ENCODE results near the gene TBC1D5. TPM values are rescaled to one million over a fixed set of nuclear protein-coding genes. Genes with fewer than 3 reads are reported as not detected.

The TBC1D5 gene
- total and polyA plus RNA-seq, 2 of the 8 experiments (the other 6 are each of a cell fraction or from before 2014, with no cell fraction given), result 11.0 to 22.9 TPM

GRCh38 chr3:17672506-17672905, 69.9 kb downstream of the TBC1D5 start:
- CTCF ChIA-PET (ENCODE audit: partially characterized antibody), result no interaction called here
- TF ChIP-seq CREB1 (IDR thresholded peaks at IDR 0.05) (no peak), FOSL1 (IDR thresholded peaks at IDR 0.05; ENCODE audit: insufficient read depth, low read depth, low read length) (no peak), SP1 (IDR thresholded peaks at IDR 0.05; ENCODE audit: low read depth, low read length) (no peak), CHD1 (IDR thresholded peaks at IDR 0.05; ENCODE audit: low read depth, low read length) (no peak), BCL11A (IDR thresholded peaks at IDR 0.05; ENCODE audit: low read depth in 2 of 2, low read length in 2 of 2) (no peak), RAD21 (IDR thresholded peaks at IDR 0.05 in 1 of 2, conservative IDR thresholded peaks at IDR 0.05 in 1 of 2; ENCODE audit: low read depth in 2 of 2, low read length in 2 of 2) (no peak)
- TF ChIP-seq, protein P1, sequence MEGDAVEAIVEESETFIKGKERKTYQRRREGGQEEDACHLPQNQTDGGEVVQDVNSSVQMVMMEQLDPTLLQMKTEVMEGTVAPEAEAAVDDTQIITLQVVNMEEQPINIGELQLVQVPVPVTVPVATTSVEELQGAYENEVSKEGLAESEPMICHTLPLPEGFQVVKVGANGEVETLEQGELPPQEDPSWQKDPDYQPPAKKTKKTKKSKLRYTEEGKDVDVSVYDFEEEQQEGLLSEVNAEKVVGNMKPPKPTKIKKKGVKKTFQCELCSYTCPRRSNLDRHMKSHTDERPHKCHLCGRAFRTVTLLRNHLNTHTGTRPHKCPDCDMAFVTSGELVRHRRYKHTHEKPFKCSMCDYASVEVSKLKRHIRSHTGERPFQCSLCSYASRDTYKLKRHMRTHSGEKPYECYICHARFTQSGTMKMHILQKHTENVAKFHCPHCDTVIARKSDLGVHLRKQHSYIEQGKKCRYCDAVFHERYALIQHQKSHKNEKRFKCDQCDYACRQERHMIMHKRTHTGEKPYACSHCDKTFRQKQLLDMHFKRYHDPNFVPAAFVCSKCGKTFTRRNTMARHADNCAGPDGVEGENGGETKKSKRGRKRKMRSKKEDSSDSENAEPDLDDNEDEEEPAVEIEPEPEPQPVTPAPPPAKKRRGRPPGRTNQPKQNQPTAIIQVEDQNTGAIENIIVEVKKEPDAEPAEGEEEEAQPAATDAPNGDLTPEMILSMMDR (IDR thresholded peaks at IDR 0.05; ENCODE audit: control extremely low read depth in 1 of 3, insufficient read depth in 1 of 3, low read depth in 1 of 3, low read length in 3 of 3), result no peak
- TF ChIP-seq, protein P2, sequence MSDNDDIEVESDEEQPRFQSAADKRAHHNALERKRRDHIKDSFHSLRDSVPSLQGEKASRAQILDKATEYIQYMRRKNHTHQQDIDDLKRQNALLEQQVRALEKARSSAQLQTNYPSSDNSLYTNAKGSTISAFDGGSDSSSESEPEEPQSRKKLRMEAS (IDR thresholded peaks at IDR 0.05), result no peak

More at GRCh38 chr3:17672506-17672905, 69.9 kb downstream of the TBC1D5 start:
- Histone ChIP-seq H3K36me3 (ENCODE audit: control insufficient read depth in 2 of 4, insufficient read depth in 4 of 4, low read length in 3 of 4) (no peaks in the 10 kb centered on the region), H3K18ac (ENCODE audit: extremely low read depth, low read length) (no peak overlapping the region), H3K27ac (ENCODE audit: low read depth, low read length) (no peak overlapping the region), H3K27me3 (replicated peaks in 1 of 4; ENCODE audit: control insufficient read depth in 3 of 4, extremely low read depth in 1 of 4, insufficient read depth in 3 of 4, low read length in 3 of 4) (no peaks in the 10 kb centered on the region), H3K9ac (replicated peaks in 1 of 4; ENCODE audit: extremely low read depth in 1 of 4, low read depth in 3 of 4, low read length in 3 of 4) (no peak overlapping the region), H3K23ac (ENCODE audit: insufficient read length) (no peak overlapping the region), H3K4me2 (ENCODE audit: insufficient read depth in 1 of 2, low read depth in 2 of 2, low read length in 2 of 2) (no peak overlapping the region), H3K23me2 (ENCODE audit: low read depth, low read length) (no peaks in the 10 kb centered on the region), H4K91ac (replicated peaks; ENCODE audit: insufficient read length, low read length) (no peak overlapping the region), H3K4me3 (ENCODE audit: extremely low read depth in 1 of 4, insufficient read depth in 2 of 4, low read depth in 3 of 4, low read length in 4 of 4) (no peak overlapping the region), H3K14ac (ENCODE audit: insufficient read length) (no peak overlapping the region), H3K9me3 (ENCODE audit: insufficient read depth in 2 of 2, low read depth in 1 of 2, low read length in 1 of 2) (no peaks in the 10 kb centered on the region), H3K56ac (replicated peaks; ENCODE audit: insufficient read length, low read depth, low read length) (no peak overlapping the region), H2AK5ac (ENCODE audit: low read depth, low read length) (no peak overlapping the region), H2BK20ac (ENCODE audit: low read length) (no peak overlapping the region), H3K4me1 (replicated peaks in 1 of 4; ENCODE audit: control insufficient read depth in 3 of 4, insufficient read depth in 4 of 4, low read length in 3 of 4) (no peaks in the 10 kb centered on the region), H2BK15ac (ENCODE audit: low read length) (no peak overlapping the region), H4K8ac (ENCODE audit: extremely low read depth, insufficient read depth, low read length) (no peak overlapping the region), H2AFZ (ENCODE audit: low read length) (no peak overlapping the region), H2BK5ac (ENCODE audit: low read depth, low read length) (no peak overlapping the region), H4K5ac (ENCODE audit: insufficient read length, low read depth, low read length) (no peak overlapping the region), H2BK120ac (replicated peaks; ENCODE audit: low read depth, low read length) (no peak overlapping the region), H3K79me2 (ENCODE audit: control insufficient read depth in 1 of 2, insufficient read depth in 2 of 2, low read length in 2 of 2) (no peaks in the 10 kb centered on the region), H3K79me1 (ENCODE audit: low read depth, low read length) (no peaks in the 10 kb centered on the region), H3K4ac (replicated peaks; ENCODE audit: insufficient read length, low read depth, low read length) (no peak overlapping the region), H4K20me1 (replicated peaks in 1 of 2; ENCODE audit: control insufficient read depth in 1 of 2, insufficient read depth in 2 of 2, low read length in 2 of 2) (no peaks in the 10 kb centered on the region), H2BK12ac (ENCODE audit: low read depth, low read length) (no peak overlapping the region)
- POLR2A ChIA-PET (ENCODE audit: partially characterized antibody), result no interaction called here
- DNase-seq (ENCODE audit: low read depth in 1 of 2, low spot score in 2 of 2) (no peak), FAIRE-seq (no peak)
- 90% methylated on average over 3 of the region's 3 CpGs; no CpG with 5 or more reads in 1 of the 2 experiments for WGBS, 2 experiments (ENCODE audit: extremely low coverage in 1 of 2, insufficient coverage in 1 of 2, insufficient read length in 1 of 2, insufficient replicate concordance in 2 of 2, low coverage in 1 of 2, low lambda C conversion rate in 2 of 2, missing lambda C conversion rate in 1 of 2)
